Stimulated activated CD4-positive, alpha-beta T cell treated with anti-CD3 and anti-CD28 coated beads, Interleukin-1b, Interleukin-23, amount 100 ng/mL, for 1 hour (primary cell): Measurements from ENCODE around the gene CYP27A1.

Experiments used
- DNase-seq, 2 donors: peaks; one replicate each; pipeline ENCODE4 v3.0.0-alpha.2; 2020; ENCODE audit warnings: low read depth in 2 of 2

Gene CYP27A1

DNA sequence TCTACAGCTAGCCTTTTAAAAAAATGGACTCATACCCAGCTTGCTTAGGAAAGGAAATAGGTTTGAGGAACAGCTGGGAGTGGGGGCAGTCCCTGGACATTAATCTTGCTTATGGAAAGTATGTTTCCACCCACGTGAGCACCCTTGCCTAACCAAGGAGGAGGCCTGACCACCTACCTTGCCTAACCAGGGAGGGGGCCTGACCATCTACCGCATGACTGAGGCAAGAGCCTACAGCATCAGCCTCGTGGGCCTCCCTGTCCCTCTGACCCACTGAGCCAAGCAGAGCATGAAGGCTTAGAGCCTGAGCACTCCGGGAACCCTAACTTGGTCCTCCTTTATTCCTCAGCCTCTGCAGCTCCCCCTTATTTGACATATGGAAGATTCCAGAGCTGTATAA lies 29.4 kb downstream of the CYP27A1 start:
- DNase-seq = no peak

DNA sequence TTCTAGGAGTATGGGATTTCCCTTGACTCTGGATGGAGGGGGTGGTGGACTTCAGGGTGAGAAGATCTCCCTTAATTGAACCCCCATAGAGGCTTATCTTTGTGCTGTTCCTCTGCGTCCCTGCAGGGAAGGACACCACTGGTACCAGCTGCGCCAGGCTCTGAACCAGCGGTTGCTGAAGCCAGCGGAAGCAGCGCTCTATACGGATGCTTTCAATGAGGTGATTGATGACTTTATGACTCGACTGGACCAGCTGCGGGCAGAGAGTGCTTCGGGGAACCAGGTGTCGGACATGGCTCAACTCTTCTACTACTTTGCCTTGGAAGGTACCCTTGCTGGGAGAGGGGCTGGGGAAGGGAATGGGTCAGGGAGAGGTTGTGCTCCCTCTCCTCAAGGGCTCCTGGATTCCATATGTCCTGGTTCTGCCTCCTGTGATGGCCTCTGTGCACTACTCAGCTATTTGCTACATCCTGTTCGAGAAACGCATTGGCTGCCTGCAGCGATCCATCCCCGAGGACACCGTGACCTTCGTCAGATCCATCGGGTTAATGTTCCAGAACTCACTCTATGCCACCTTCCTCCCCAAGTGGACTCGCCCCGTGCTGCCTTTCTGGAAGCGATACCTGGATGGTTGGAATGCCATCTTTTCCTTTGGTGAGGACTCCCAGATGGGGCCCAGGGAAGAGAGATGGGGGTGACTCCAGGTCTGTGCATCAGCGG lies 30.3 kb downstream of the CYP27A1 start:
- no peak for DNase-seq

DNA sequence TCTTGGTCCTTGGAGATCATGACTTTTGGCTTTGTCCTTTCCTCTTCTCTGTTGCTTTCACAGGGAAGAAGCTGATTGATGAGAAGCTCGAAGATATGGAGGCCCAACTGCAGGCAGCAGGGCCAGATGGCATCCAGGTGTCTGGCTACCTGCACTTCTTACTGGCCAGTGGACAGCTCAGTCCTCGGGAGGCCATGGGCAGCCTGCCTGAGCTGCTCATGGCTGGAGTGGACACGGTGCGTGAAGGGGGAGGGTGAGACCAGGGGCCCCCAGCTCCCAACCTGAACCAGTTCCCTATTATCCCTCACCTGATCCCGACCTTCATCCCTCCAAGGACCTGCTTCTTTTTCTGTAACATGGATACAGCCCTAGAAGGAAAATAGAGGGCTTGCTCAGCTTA lies 30.9 kb downstream of the CYP27A1 start:
- DNase-seq = no peak

DNA sequence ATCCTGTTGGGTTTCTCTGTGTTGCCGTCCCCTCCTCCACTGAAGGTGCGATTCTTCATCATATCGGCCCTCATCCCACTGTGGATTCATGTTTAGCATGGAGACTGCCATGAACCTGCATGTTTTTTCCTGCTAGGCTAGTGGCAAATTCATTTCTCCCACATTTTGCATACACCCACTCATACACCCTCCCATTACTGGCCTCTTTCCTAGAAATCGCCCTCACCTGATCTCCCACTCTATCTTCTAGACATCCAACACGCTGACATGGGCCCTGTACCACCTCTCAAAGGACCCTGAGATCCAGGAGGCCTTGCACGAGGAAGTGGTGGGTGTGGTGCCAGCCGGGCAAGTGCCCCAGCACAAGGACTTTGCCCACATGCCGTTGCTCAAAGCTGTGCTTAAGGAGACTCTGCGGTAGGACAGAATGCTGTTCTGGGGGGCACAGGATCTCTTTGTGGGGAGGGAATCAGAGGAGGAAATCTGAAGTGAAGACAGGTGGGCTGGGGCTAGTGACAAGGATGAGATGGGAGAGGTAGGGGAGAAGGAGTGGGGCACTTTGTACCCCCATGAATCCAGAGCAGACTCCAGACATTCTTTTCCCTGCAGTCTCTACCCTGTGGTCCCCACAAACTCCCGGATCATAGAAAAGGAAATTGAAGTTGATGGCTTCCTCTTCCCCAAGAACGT lies 32.0 kb downstream of the CYP27A1 start:
- DNase-seq = no peak

DNA sequence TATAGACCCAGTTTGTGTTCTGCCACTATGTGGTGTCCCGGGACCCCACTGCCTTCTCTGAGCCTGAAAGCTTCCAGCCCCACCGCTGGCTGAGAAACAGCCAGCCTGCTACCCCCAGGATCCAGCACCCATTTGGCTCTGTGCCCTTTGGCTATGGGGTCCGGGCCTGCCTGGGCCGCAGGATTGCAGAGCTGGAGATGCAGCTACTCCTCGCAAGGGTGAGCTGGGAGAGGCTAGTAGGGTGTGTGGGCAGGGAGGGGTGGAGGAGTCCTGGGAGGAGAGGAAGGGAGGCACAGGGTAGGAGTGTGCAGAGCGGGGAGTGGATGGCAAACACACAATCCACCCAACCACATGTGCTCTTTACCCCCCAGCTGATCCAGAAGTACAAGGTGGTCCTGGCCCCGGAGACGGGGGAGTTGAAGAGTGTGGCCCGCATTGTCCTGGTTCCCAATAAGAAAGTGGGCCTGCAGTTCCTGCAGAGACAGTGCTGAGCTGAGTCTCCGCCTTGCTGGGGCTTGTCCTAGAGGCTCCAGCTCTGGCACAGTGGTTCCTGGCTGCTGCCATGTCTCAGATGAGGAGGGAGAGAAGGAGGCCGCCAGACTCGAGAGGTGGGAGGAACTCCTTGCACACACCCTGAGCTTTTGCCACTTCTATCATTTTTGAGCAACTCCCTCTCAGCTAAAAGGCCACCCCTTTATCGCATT lies 32.7 kb downstream of the CYP27A1 start:
- no peak for DNase-seq

DNA sequence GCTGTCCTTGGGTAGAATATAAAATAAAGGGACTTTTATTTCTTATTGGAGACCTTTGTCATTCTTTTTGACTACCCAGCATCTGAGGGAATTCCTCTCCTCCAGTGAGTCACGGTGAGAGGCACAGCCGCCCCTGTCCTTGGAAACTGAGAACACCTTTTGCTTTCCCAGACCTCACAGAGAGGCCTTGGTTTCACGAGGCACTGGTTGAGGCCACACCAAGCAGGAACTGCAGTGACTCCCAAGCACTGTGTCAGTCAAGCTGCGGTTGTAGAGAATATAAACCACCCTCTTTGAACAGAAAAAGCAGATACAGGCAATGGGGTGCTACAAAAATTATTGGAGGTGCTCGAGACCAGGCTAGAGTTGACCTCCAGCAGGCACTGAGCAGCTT lies 33.3 kb downstream of the CYP27A1 start:
- no peak for DNase-seq

DNA sequence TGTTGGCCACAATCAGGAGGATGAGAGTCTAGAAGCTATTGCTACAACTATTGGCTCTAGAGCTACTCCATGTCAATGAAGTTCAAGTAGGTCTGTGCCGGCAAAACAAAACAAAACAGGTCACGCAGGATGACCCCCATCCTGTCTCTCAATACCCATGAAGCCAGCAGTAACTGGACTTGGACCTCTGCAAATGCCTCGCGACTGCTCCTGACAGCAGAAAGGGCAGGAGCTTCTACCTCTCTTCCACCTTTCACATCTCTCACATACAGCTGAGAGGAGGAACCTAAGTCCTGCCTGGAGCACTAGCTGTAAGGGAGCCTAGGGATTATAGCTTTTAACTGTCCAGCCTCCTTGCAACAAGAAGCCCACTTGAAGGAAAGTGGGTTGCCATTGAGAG lies 33.7 kb downstream of the CYP27A1 start:
- DNase-seq = no peak

DNA sequence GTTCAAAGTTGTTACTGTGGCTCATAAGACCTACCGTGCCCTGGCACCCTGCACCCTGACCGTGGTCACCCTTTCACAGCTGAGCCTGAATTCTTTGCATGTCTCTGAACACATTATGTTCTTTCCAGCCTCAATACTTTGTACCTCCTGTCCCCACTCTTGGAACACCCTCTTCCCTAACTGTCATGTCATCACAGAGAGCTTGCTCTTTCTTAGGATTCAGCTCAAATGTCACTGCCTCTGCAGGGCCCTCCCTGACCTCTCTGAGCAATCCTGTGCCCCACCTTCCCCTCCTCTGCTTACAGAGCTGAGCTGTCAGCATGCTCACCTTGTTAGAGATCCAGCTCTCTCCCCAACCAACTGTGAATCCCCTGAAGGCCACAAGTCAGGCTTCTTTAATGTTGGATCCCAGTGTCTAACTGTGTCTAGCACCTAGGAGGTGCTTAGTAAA lies 34.6 kb downstream of the CYP27A1 start:
- no peak for DNase-seq

DNA sequence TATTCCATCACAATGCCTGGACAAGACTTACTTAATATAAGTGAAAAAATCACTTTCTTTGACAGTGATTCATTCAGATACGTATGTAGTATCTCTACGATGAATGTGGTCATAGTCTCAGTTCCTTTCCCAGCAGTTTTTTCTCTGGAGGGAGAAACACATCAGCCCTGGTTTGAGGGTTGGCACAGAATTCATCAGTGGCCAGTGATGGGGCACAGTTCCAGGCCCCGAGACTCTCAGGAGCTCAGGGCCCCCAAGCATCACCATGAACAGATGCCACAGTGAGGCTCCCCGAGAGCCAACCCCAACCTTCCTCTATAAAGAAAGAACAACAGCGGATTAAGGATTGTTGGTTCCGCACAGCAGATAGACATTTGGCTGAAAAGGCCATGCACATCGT lies 37.1 kb downstream of the CYP27A1 start:
- no peak for DNase-seq

DNA sequence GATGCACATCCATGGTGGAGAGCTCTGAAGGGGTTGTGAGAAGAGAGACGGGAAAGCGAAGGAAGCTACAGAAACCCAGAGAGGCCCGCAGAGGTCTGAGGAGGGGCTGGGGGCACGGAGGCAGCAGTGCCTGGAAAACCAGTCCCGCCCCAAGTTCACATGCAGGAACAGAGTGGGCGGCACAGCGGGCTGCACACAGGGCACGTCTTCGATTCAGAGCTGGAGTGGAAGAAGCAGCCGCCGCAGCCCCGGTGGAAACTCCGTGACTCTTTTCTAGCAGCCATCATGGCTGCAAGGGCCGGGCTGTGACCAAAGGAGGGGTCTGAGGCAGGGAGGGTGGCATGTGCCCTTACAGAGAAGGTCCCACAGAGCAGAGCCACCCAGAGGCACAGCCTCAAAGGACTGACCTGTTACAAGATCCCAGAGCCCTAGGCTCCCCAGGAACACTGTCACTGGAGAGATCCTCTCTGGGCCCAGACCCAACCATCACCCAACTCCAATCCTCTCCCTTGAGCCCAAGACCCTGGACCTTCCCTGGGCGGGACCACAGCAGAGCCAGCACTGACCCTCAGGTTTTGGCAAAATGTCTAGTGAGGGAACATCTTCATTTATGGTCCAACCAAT lies 38.9 kb downstream of the CYP27A1 start:
- DNase-seq = no peak

DNA sequence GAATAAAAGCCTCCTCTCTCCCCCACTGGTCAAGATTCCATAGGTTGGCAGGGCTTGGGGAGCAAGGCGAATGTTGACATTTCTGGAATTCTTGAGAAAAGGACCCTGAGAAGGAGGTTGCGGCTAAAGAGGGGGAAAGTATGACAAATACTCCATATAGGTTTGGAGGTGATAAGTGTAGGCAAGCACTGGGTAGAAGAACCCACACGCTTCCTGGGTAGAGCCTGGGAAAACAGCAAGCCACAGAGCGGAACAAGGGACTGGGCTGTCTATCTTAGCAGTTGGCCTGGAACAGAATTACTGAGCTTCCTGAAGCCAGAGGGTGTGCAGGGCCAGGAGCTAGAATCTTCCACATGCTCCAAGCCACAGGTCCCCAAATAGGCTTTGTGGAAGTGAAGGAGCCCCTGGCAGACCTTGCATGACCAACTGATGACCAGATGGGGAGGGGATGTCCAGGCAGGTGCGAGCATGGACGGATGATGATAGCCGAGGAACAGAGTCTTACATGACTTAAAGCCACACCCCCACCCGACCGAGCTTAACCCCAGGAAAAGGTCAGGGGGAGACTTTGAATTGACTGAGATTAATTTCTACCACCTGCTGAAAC lies 39.8 kb downstream of the CYP27A1 start:
- no peak for DNase-seq

DNA sequence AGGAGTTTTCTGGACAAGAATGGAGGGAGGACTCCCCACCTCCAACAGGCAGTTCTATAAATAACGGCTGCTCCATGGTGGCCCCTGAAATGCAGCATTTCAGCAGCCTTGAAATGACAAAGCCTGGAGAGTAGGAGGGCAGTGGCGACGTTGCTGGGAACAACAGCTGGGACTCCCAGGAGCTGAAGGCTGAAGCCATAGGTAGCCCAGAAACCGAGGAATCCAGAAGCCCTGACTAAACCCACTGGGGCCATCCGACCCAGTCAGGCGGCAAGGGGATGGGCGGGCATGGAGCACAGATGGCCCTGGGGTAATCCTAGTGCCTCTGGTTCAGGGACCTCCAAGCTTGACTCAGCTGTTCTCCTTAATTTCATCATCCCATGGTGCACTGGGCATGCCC lies 40.7 kb downstream of the CYP27A1 start:
- no peak for DNase-seq

DNA sequence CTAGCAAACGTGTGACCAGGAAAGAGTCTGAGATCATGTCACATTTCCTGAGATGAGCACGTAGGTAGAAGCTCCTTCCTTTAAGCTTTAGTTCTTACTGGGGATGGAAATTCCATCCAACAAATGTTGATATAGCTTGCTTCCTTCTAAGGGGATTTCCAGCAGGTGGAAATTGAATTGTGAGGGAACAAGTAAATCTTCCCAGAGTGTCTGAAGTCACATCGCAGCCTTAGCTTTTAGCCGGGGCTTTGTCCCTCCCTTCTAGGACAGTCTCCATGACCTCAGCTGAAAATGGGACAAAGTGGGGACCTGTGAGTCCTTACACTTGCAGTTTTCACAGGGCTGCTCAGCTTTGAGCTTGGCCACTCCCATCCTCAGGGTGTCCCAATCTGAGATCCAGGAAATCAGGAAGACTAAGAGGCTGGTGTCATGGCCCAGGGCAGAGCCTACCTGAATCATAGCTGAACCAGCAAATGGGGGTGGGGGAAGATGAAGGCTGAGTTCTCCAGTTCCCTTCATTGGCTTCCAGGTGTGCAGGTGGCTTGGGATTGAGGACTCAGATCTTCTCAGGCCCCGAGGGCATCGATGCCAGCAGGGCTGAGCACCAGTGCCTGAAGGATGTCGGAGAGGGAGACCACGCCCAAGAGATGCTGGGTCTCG lies 41.4 kb downstream of the CYP27A1 start:
- no peak for DNase-seq

DNA sequence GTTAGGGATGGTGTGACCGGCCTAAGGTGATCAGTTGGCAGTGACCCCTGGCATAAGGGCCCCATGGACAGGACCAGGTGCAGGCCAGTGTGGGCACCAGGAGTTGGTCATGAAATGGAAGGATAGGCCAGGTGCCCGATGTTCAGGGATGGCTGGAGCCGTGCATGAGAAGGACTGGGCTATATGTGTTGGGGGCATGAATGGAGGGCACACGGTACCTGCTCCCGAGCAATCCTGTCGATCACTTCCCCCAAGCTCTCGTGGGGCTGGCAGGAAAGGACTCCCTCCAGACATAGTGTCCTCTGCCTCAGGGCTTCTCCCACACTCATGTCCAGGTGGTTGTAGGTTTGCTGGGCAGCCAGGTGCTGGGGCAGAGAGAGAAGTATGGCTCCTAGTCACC lies 42.1 kb downstream of the CYP27A1 start:
- no peak for DNase-seq

DNA sequence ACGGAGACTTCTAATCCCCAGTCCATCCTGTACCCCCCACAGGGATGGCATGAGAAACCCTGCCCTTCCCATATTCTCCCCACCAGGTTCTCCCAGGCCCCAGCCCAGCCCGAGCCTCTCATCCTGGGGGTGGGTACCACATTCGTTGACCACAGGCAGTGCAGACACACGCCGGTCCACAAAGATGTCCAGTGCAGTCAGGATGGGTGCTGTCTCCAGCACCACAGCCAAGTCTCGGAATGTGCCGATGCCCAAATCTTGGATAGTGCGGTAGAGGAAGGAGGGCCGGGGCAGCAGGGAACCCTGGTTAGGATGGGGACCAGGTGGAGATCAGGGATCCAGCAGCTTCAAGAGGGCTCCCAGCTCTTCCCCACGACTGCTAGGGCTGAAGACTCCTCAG lies 44.8 kb downstream of the CYP27A1 start:
- no peak for DNase-seq

DNA sequence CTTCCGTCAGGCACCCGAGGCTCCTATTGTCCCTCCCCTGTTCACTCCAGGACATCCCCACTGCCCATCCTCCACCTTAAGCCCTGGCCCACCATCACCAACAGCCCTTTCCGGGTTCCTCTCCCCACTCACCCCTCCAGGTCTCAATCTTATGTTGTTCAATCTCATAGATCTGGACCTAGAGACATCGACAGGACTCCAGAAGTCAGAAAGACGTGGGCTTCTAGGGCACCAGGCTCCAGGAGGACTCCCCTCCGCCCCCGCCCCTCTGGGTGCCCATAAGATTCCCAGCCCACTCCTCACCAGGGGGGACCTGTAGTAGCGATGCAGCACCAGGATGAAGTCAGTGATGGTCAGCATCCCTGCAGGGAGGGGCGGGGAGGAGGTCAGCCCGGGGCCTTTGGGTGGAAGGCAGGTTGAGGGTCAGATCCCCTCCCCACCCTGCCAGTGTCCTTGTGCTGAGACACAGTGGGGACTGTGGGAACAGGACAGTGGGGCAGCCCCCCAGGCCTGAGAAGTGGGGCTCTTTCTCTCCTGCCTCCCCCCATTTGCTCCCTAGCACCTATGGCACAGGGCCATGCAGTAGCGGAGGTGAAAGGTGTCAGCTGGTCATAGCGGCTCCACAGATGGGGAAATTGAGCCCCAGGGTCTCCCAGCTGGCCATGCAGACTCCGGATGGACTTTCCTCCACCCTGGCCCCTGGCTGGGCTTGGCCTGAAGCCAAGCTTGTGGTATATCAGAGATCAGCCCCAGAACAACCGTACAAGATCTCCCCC lies 45.9 kb downstream of the CYP27A1 start:
- no peak for DNase-seq

DNA sequence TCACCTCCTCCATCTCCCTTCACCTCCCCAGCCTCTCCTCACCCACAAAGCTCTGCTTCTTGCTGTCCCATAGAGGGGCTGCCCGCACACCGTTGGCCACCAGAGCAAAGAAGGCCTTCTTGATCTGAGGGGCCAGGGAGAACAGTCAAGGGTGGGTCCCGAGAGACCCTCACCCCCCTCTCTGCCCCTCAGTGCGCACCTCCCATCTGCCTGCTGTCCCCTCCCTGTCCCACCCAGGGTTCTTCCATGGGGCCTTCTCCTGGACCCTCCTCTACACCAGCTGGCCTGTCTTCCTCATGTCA lies 46.5 kb downstream of the CYP27A1 start:
- no peak for DNase-seq

DNA sequence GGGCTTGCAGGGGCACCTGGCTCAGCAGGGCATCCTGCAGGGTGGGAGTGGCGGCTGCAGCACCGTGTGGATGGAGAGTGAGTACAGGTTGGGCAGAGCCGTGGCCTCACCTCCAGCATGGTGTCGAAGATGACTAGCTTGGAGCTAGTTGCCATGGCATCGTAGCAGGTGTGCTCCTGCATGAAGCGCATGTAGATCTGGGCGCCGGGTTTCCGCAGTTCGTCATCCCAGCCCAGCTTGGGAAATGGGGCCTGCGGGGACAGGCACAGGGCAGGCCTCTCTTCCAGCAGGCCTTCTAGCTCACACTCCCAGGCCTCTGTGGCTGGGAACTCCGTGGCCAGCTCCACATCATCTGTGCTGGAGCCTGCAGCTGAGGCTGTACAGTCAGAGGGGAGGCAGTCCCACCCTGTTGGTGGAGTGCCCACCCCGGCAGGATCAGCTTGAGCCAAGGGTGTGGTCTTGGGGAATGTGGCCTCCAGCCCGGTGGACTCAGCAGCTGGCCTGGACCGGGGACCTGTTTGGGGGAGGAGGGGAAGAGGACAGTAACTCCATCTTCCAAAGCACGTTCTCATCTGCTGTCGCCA lies 48.0 kb downstream of the CYP27A1 start:
- DNase-seq = no peak

DNA sequence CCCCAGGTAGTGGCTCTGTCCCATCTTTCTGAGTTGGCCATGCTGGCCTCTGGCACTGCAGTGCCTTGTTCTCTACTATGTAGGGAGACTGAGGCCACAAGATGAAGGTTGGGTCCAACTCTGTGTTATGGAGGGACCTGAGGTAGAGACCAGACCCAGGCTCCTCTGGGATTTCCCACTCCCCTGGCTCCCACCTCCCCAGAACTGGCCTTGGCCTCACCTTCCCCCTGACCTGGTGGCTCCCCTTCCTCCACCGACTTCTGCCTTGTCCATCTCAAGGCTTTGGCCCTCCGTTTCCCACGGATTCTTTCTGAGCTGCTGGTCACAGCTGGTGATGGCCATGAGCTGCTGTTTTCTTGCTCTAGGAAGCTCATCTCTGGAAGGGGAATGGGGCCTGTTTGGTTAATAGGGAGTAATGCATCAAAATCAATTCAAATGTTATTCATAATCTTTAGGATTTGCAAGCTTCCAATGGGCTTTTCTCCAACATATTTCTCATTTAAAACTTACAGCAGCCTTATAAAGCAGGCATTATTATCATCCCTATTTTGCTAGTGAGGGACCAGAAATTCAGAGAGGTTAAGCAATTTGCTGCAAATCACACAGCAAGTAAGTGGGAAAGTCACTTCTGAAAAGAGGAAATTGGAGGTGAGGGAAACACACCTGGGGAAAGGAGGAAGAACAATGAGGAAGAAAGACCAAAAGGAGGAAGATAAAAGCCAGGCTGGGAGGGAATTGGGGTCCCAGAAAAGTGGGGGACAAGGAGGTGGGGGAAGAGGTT lies 48.8 kb downstream of the CYP27A1 start:
- DNase-seq = no peak
